Esophagus squamous epithelium (tissue), 5 donors: ENCODE measurements around the gene ZFPM1. TPM values are rescaled to one million over a fixed set of nuclear protein-coding genes. Genes with fewer than 3 reads are reported as not detected.

Experiments
- DNase-seq: peaks from one replicate; lab custom pipeline; 2025; lab: John Stamatoyannopoulos, UW
- H3K27ac ChIP-seq, 4 donors: fragments of 200-600 bp; sonication (generic); one replicate each; pipeline ENCODE4 v1.5.1; 2016 to 2019; ENCODE audit warnings: mild to moderate bottlenecking in 1 of 4
- H3K27me3 ChIP-seq, 4 donors: fragments of 200-600 bp; sonication (generic); 1 replicate in 3 of 4; 2 replicates in 1 of 4; pipeline versions ENCODE4 v1.5.1 to v1.6.0; 2017 to 2021; ENCODE audit warnings: antibody characterized with exemption in 1 of 4
- H3K36me3 ChIP-seq, 3 donors: fragments of 200-600 bp; sonication (generic); one replicate each; pipeline ENCODE4 v1.5.1; 2016 to 2019
- H3K4me1 ChIP-seq, 3 donors: fragments of 200-600 bp; sonication (generic); one replicate each; pipeline ENCODE4 v1.5.1; 2017 to 2019
- H3K4me3 ChIP-seq, 4 donors: fragments of 200-600 bp; sonication (generic); 1 replicate in 3 of 4; 2 replicates in 1 of 4; pipeline ENCODE4 v1.5.1; 2016 to 2019; ENCODE audit warnings: mild to moderate bottlenecking in 2 of 4, moderate library complexity in 1 of 4
- H3K9me3 ChIP-seq, 3 donors: fragments of 200-600 bp; sonication (generic); one replicate each; pipeline ENCODE4 v1.5.1; 2016 to 2019
- POLR2A ChIP-seq, 4 donors: fragments of 450-650 bp; IDR thresholded peaks; one replicate each; pipeline ENCODE4 v1.6.1; 2017; ENCODE audit warnings: antibody characterized with exemption in 4 of 4, mild to moderate bottlenecking in 4 of 4, moderate library complexity in 3 of 4
- WGBS, 2 donors: methylation state at CpG; one replicate each; pipeline ENCODE4 v1.1.5; 2018; 5-methylcytosine and 5-hydroxymethylcytosine counted together
- intact Hi-C: fragments of 100-400 bp; cut with DNase I; formaldehyde crosslinking; loops from one replicate; pipeline ENCODE4 v1.15.0; 2022
- total RNA-seq, 4 donors: library from RNA; depleted of rRNA; stranded (reverse); fragments of >200 nt; gene quantifications; one replicate each; pipeline ENCODE4 v1.1.0, GENCODE V29; 2016
- TF ChIP-seq, protein P1 (sequence below), 6 experiments: fragments of 450-650 bp in 4 of 6; fragments of 200-600 bp in 2 of 6; sonication (generic) in 2 of 6; IDR thresholded peaks; one replicate each; pipeline ENCODE4 v1.5.1; 2016 to 2019; ENCODE audit warnings: antibody characterized with exemption in 6 of 6, mild to moderate bottlenecking in 4 of 6, moderate library complexity in 4 of 6
- donor health status: DM: yes; HTN: yes; CAD: no.

Gene ZFPM1
- total RNA-seq, 4 donors from 2014 or later = 0.67 to 1.7 (median 1.2) TPM

DNA sequence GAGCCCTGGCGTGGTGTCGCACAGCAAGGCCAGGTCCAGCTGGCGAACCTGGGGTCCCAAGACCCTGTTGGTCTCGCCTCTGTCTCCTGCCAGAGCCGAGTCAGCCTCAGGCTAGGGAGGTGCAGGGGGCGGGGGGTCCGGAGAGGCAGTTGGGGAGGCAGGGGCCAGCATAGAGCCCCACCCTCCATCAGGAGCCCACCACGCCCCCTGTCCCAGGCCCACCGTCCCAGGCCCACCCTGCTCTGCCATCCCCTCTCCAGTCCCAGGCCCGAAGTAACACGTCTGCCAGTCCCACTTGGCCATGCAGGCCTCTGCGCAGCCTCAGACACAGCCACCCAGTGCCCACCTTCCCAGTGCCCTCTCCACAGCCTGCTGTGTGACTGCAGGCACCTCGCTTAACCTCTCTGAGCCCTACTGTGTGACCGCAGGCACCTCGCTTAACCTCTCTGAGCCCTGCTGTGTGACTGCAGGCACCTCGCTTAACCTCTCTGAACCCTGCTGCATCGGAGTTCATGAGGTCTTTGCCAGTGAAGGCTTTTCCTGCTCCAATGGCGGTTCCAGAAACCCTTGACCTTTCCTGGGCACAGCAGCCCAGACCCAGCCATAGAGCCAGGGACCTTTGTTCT, 41.0 kb upstream of the ZFPM1 start:
- Histone ChIP-seq H3K4me3 (no peak overlapping the region), H3K4me1 (no peaks in the 10 kb centered on the region), H3K27me3 (peaks cover 0 to 27% (median 0%) of the 10 kb centered on the region in 4 donors), H3K27ac (no peak overlapping the region), H3K9me3 (no peaks in the 10 kb centered on the region), H3K36me3 (no peaks in the 10 kb centered on the region)
- WGBS, 2 donors = 81 to 88% methylated on average over 5 to 9 of the region's 18 CpGs
- DNase-seq = no peak
- no peak for TF ChIP-seq POLR2A (IDR thresholded peaks at IDR 0.05)
- TF ChIP-seq, protein P1, sequence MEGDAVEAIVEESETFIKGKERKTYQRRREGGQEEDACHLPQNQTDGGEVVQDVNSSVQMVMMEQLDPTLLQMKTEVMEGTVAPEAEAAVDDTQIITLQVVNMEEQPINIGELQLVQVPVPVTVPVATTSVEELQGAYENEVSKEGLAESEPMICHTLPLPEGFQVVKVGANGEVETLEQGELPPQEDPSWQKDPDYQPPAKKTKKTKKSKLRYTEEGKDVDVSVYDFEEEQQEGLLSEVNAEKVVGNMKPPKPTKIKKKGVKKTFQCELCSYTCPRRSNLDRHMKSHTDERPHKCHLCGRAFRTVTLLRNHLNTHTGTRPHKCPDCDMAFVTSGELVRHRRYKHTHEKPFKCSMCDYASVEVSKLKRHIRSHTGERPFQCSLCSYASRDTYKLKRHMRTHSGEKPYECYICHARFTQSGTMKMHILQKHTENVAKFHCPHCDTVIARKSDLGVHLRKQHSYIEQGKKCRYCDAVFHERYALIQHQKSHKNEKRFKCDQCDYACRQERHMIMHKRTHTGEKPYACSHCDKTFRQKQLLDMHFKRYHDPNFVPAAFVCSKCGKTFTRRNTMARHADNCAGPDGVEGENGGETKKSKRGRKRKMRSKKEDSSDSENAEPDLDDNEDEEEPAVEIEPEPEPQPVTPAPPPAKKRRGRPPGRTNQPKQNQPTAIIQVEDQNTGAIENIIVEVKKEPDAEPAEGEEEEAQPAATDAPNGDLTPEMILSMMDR (IDR thresholded peaks at IDR 0.05) = no peak
- intact Hi-C loops = no loop called here

DNA sequence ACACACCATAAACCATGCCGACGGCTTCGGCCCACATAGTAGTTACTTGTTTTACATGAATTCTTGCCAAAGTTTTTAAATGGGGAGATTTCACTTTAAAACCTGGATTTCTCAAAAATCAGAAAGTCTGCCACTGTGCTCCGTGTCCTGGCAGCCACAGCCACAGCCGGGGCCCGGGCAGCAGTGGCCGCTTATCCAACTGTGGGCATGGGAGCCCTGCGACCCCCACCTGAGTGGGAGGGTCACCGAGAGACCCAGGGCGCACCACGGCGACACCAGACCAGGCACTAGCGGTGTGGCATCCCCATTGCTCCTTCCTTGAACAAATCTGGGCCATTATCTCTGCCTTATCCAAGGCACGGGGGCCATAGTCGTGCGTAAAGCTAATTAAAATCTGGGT, 40.3 kb upstream of the ZFPM1 start:
- TF ChIP-seq POLR2A (IDR thresholded peaks at IDR 0.05) = no peak
- TF ChIP-seq, protein P1 (IDR thresholded peaks at IDR 0.05) = no peak
- Histone ChIP-seq H3K36me3 (no peaks in the 10 kb centered on the region), H3K4me3 (no peak overlapping the region), H3K9me3 (no peaks in the 10 kb centered on the region), H3K4me1 (no peaks in the 10 kb centered on the region), H3K27ac (no peak overlapping the region), H3K27me3 (peaks cover 0 to 27% (median 0%) of the 10 kb centered on the region in 4 donors)
- intact Hi-C loops = no loop called here
- DNase-seq = no peak
- 78 to 96% methylated on average over 7 to 16 of the region's 16 CpGs for WGBS, 2 donors

DNA sequence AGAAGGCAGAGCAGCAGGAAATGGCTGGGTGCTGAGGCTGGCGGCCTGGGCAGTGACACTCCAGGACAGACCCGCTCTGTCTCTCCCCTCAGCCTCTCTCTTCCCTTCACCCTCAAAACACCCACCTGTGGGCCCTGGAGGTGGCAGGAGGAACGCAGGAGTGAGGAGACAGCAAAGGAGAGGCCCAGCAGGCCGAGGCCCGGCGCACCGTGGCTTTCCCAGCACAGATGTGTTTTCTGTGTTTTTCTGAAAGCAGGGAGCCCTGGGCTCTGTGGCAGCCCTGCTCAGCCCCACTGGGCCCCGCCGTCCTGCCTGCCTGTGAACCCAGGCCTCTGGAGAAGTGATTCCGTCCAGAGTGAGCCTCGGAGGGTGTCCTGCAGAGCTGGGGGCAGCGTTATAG, 39.8 kb upstream of the ZFPM1 start:
- WGBS, 2 donors = 70 to 80% methylated on average over 1 to 2 of the region's 12 CpGs
- Histone ChIP-seq H3K27ac (no peak overlapping the region), H3K9me3 (no peaks in the 10 kb centered on the region), H3K36me3 (no peaks in the 10 kb centered on the region), H3K27me3 (peaks cover 0 to 28% (median 0%) of the 10 kb centered on the region in 4 donors), H3K4me3 (no peak overlapping the region), H3K4me1 (no peaks in the 10 kb centered on the region)
- TF ChIP-seq POLR2A (IDR thresholded peaks at IDR 0.05) = no peak
- TF ChIP-seq, protein P1 (IDR thresholded peaks at IDR 0.05) = no peak
- DNase-seq = no peak
- intact Hi-C loops = no loop called here

DNA sequence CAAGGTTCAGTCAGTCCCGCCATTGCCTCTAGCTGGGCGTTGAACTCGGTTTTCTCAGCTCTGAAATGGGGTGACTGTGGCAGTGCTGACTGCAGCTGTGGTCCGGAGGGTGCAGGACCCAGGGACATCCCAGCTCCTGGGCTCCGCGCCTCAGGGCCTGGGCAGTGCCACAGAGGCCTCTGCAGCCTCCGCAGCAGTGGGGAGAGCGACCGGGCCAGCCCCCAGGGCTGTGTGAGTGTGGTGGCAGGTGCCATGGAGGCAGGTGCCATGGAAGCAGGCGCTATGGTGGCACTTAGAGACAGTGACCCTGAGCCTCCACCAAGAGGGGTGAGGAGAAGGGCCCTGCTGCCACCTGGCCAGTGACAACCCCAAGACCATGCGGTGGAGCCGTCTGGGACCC, 39.4 kb upstream of the ZFPM1 start:
- no peak for TF ChIP-seq POLR2A (IDR thresholded peaks at IDR 0.05)
- TF ChIP-seq, protein P1 (IDR thresholded peaks at IDR 0.05) = no peak
- Histone ChIP-seq H3K9me3 (no peaks in the 10 kb centered on the region), H3K36me3 (no peaks in the 10 kb centered on the region), H3K27ac (no peak overlapping the region), H3K4me3 (no peak overlapping the region), H3K4me1 (no peaks in the 10 kb centered on the region), H3K27me3 (peaks cover 0 to 24% (median 0%) of the 10 kb centered on the region in 4 donors)
- intact Hi-C loops = no loop called here
- no peak for DNase-seq
- WGBS, 2 donors = 82 to 100% methylated on average over 2 of the region's 12 CpGs

DNA sequence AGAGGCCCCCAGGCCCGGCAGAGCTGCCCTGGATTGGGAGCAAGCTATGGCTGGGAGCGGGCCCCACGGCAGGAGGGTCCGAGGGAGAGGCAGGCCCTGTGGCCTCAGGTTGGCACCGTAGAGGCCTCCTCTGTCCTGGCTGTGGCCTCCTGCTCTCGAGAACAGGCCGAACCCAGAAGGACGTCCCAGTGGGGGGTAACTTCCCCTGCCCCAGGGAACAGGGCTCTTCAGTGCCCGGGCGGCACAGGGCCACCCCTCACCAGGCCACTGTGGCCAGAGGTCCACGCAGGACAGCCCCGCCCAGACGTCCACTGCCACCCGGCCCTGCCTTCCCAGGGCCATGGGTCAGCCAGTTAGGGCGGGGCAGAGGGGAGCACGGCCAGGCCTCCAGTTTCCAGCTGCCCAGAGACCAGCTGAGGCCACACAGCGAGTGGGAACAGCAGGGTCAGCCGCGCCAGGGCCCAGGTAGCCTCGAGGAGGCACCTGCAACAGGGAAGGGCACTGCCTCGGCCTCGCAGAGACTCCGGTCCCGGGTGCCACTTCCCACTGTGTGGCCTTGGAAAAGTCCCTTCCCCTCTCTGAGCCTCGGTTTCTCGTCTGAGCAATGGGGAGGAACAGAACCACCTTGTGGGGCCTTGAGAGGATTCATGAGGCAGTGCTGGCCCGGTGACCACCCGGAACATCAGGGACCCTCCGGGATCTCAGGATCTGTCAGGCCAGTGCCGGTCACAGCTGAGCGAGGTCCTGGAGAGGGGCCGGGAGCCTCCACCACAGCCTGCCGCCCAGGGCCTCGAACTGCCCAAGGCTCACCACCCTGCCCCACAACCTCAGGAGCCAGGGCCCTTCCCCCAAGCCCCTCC, 38.3 kb upstream of the ZFPM1 start:
- Histone ChIP-seq H3K27ac (no peak overlapping the region), H3K27me3 (peaks cover 0 to 24% (median 0%) of the 10 kb centered on the region in 4 donors), H3K36me3 (no peaks in the 10 kb centered on the region), H3K4me3 (no peak overlapping the region), H3K9me3 (no peaks in the 10 kb centered on the region), H3K4me1 (no peaks in the 10 kb centered on the region)
- WGBS, 2 donors = 80% methylated on average over 2 of the region's 34 CpGs; no CpG with 5 or more reads in 1 of the 2 donors
- intact Hi-C loops = no loop called here
- no peak for DNase-seq
- TF ChIP-seq, protein P1 (IDR thresholded peaks at IDR 0.05) = no peak
- no peak for TF ChIP-seq POLR2A (IDR thresholded peaks at IDR 0.05)
